ENCODE data around the gene AP2B1. TPM values are rescaled to one million over a fixed set of nuclear protein-coding genes. Genes with fewer than 3 reads are reported as not detected.
A peak's percentile ranks its signal among the peaks of the same experiment; 100 is the strongest.

Gene AP2B1
- total and polyA plus RNA-seq, 9 of the 15 experiments (the other 6 are each of a cell fraction or from before 2014, with no cell fraction given): 60.1 to 287 (median 105) TPM

- in situ Hi-C loops (cut with MboI): no loop called here
- intact Hi-C loops (cut with micrococcal nuclease): loop anchor here (2.0 kb wide), 1 partner anchor 28 kb away; the partner anchor contains the start of gene SLFN14
- no peak overlapping the region for H2AFZ ChIP-seq (ENCODE audit: low read depth, low read length)
- POLR2A ChIA-PET: interaction anchor here (0.8 to 7.5 kb wide), 12 partner anchors 10 to 221 kb away, joined by 3 to 132 read pairs (median 5); partner anchors contain the start of genes PEX12, SLFN14 and TAF15
- no peaks in the 10 kb centered on the region for H3K9me1 ChIP-seq (ENCODE audit: control insufficient read depth, insufficient read depth, low read length)
- peaks cover 8 to 9% of the 10 kb centered on the region in 2 experiments; a peak in 4 of 5 replicates for H3K4me1 ChIP-seq (replicated peaks in 1 of 2; ENCODE audit: control insufficient read depth in 2 of 2, insufficient read depth in 2 of 2, low read length in 2 of 2)
- WGBS (ENCODE audit: insufficient coverage, low coverage, missing lambda C conversion rate): 0% methylated on average over 12 of the region's 12 CpGs
- H3K36me3 ChIP-seq (ENCODE audit: control insufficient read depth, insufficient read depth, low read length): peaks cover 24% of the 10 kb centered on the region; the same call in 2 of the 3 replicates
- FAIRE-seq (peak; percentile 73), DNase-seq (ENCODE audit: extremely low read depth in 1 of 4, low spot score in 3 of 4) (peak in 2 of 4 experiments; percentile 49 to 73), ATAC-seq (peak; percentile 57)
- no peaks in the 10 kb centered on the region for H3K9me3 ChIP-seq (replicated peaks; ENCODE audit: control insufficient read depth, insufficient read depth, low read depth, low read length)
- CTCF ChIA-PET (ENCODE audit: low intra/inter-chr PET ratio): interaction anchor here (0.6 kb wide), 1 partner anchor 489 kb away, joined by 3 read pairs; no protein-coding TSS in a partner anchor
- H3K4me3 ChIP-seq: peak overlapping the region; percentile 83
- BruUV-seq (replicated peaks): no TSS peak
- no peaks in the 10 kb centered on the region for H4K20me1 ChIP-seq (replicated peaks; ENCODE audit: control insufficient read depth, insufficient read depth, low read length)
- H3K27ac ChIP-seq (ENCODE audit: extremely low read depth, low read depth, low read length): peak overlapping the region; percentile 99
- H3K4me2 ChIP-seq (ENCODE audit: insufficient read depth, low read length): peak overlapping the region; percentile 94
- peak overlapping the region; percentile 87 to 97 for H3K9ac ChIP-seq (ENCODE audit: insufficient read depth in 1 of 2, low read depth in 2 of 2, low read length in 2 of 2)
- H3K27me3 ChIP-seq (ENCODE audit: control insufficient read depth in 2 of 2, insufficient read depth in 2 of 2, low read length in 2 of 2): no peaks in the 10 kb centered on the region
- peaks cover 62% of the 10 kb centered on the region for H3K79me2 ChIP-seq (ENCODE audit: control insufficient read depth, insufficient read depth, low read length)
- TF ChIP-seq TCF3 (CRISPR knock-in tag; IDR thresholded peaks at IDR 0.05) (no peak), RBFOX2 (IDR thresholded peaks at IDR 0.05; ENCODE audit: low read depth, low read length) (peak; percentile 67), ZSCAN32 (CRISPR knock-in tag; IDR thresholded peaks at IDR 0.05) (no peak), PTRF (tag; IDR thresholded peaks at IDR 0.05) (no peak), SMARCE1 (IDR thresholded peaks at IDR 0.05) (peak; percentile 38), L3MBTL2 (IDR thresholded peaks at IDR 0.05) (peak; percentile 61; the same call in 1 of the 2 replicates), ZNF395 (CRISPR knock-in tag; IDR thresholded peaks at IDR 0.05) (no peak), DPF2 (IDR thresholded peaks at IDR 0.05) (peak; percentile 58), ZNF316 (IDR thresholded peaks at IDR 0.05) (peak; percentile 65), MAFF (IDR thresholded peaks at IDR 0.05; ENCODE audit: low read length) (peak; percentile 30; the same call in 1 of the 2 replicates), CTBP1 (IDR thresholded peaks at IDR 0.05; ENCODE audit: borderline replicate concordance) (peak; percentile 77), TAF1 (IDR thresholded peaks at IDR 0.05; ENCODE audit: control insufficient read depth, extremely low read depth, insufficient read depth, low read length, severe bottlenecking) (peak; percentile 26), ETV6 (IDR thresholded peaks at IDR 0.05; ENCODE audit: borderline replicate concordance in 1 of 2, low read depth in 2 of 2, low read length in 1 of 2) (no peak), ETV6 (CRISPR knock-in tag; IDR thresholded peaks at IDR 0.05; ENCODE audit: borderline replicate concordance) (no peak), MLLT1 (IDR thresholded peaks at IDR 0.05) (peak in 1 of 2 experiments; percentile 82; a peak in 2 of 4 replicates), ZNF512 (tag; IDR thresholded peaks at IDR 0.05) (peak; percentile 13; the same call in 1 of the 2 replicates)
Observed at GRCh38 chr17:35588196-35588920, 1.2 kb downstream of the AP2B1 start.

All from K562 (cell line).